Amygdala (tissue), 56 donors: Measurements from ENCODE around the gene NLRP1.

ENCODE experiments used
- DNase-seq, 56 donors: peaks; one replicate each; lab custom pipeline; 2025; lab: John Stamatoyannopoulos, UW

Gene NLRP1

DNA sequence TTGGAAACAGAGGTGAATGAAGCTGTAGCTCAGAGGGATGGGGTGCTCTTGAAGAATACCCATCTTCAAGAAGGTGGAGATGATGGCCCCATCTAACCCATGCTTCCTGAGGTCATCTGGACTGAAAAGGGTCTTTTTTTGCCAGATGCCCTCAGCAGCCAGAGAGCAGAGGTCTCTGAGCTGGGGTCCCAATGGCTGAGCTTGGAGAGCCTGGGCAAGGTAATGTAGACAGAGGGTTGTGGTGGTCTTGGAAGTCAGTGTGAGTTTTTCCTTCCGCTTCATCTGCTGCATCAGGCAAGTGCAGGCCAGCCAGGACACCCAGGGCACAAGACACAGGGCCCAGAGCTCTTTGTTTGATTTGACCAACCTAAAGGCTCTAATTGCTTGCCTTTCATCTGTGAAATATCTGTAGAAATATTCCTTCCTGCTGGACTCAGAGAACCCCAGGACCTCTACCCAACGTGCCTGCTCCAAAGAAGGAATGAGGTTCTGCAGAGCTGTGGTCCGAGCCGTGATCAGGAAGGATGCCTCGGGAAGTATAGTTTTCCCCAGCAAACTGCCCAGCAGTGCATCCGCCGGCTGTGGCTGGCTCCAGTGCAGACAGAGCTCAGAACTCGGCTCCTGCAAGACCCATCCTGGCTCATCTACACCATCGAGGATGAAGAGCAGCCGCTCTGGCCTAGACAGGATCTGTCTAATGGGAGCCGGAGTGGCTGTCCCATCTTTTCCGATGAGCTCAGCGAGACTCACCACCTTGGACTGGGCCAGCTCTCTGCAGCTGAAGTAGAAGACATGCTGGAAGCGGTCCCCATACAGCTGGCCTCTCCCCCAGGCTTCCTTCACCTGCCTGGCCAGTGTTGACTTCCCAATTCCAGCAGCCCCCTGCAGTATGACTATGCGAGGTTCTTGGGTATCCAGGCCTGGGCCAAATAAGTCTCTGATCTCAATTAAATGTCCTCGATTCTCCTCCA is 25.2 kb downstream of the NLRP1 start:
- no peak for DNase-seq

DNA sequence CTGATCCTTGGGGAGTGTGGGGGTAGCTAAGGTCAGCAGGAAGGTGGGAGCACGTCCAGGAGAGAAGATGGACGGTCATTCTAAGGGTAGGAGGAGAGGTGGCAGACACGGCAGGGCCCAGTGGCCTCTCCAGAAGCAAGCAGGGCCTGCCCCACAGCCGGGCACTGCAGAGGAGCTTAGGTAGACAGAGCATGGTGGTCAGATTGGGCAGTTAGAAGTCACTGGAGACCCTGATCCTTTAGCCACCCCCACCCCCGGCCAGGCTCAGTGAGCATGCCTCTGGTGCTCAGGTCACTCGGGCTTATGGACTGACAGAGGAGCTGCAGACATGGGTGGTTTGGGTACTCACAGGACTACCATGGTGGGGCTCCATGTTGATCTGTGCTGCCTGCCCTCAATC is 26.3 kb downstream of the NLRP1 start:
- no peak for DNase-seq

DNA sequence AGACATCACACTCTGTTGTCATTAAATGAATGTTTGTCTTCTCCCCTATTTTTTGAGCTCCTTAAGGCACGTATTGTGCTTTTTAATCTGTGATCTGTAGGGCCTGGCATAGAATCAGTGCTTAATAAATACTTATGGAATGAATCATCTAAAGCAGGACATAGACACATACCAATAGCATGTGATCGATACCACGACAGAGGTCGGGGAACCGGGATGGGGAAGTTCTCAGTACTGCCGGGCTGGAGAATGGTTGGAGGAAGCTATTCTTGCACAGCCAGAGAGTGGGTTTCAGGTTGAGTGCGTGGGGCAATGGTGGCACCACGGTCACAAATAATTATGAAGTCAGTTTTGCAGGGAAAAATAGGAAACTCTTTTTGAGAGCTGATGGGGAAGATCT is 26.8 kb downstream of the NLRP1 start:
- no peak for DNase-seq

DNA sequence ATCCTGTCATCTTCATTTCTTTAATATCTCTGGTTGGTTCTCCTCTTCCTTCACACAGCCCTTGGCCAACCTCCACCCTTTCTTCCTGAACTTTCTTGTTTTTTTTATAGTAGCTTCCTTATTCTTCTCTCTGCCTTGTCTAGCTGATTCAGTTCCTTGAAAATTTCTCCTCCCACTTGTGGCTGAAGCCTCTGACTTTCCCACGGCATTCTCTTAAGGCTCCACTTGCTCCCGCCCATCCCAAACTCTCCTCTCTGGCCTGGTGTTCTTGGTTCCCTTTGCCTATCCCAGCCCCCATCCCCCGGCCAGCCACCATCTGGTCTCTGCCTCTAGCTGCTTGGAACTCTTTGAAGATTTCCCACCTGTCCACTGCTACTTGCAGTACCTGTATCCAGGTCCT is 29.1 kb downstream of the NLRP1 start:
- no peak for DNase-seq

DNA sequence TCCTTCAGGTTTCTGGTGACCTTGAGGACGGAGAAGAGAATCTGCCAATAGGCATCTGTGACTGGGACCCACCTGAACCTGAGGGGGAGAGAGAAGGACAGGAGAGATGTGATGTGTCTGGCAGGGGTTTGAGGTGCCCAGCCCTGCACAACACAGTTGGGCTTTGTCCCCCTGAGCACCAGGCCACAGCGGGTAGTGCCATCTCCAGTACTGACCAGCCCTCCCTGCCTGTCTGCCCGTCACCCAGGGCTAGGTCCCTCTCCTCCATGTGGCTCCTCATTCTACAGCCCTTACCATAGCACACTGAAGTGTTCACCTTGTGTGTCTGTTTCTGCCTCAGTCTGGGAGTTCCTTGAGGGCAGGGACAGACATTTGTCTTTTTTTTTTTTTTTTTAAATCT is 30.8 kb downstream of the NLRP1 start:
- no peak for DNase-seq

DNA sequence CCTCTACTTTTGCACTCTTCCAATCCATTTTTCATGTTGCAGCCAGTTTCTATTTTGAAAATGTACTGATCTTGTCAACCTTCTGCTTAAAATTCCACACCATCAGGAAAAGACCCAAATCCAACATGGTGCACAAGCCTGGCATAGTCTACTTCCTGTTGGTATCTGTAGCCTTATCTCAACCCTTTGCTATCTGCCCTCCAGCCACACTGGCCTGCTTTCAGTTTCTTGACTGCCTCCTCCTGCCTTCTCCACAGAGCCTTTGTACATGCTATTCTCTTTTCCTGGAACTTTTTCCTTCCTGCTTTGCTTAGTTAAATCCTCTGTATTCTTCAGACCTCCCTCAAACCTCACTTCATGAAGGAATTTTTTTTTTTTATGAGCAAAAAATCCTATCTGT is 31.5 kb downstream of the NLRP1 start:
- no peak for DNase-seq

DNA sequence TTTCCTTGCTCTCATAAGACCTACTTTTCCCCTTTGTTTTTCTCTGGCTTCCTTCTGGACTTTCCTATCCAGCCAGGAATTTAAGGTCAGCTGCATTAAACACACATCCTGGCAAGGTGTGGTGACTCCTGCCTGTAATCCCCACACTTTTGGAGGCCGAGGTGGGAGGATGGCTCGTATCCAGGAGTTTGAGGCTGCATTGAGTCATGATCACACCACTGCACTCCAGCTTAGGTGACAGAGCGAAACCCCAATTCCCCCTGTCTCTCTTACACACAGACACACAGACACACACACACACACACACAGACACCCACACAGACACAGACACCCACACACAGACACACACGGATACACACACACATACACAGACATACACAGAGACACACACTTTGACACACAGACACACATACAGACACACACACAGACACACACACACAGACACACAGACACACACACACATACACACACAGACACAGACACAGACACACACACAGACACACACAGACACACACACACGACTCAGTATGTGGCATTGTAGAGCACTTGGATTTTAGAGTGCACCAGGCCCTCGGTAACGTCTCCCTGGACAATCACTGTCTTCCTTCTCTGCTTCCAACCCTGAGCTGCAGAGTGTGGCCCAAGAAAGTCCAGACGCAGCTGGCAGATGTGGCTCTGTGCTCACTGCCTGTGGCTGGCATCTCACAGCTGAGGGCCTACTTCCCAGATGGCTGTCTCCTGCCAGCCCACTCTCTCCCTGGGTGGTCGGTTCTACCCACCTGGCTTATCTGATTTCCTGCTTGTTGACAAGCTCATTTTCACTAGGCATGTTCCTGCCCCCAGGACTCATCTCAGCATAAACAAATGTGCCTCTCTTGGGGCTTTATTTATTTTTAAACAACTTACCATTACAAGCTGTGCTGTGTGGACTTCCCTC is 39.0 kb downstream of the NLRP1 start:
- no peak for DNase-seq

DNA sequence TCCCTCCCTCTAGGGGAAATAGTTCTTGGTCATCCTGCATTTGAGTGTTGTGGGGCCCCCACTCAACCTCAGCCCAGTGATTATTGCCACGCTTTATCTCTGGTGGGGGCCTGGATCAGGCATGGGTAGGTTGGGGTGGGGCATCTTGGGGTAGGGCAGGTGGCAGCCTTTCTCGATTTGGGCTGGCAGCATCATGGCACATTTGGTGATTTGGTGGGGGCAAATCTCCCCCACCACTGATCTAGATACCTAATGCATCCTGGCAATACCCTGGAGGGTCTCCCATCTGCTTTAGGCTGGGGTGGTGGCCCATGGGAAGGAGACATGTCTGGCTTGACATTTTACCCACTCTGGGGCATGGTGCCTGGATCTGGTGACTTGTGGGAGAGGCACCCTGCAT is 40.2 kb downstream of the NLRP1 start:
- DNase-seq: no peak

DNA sequence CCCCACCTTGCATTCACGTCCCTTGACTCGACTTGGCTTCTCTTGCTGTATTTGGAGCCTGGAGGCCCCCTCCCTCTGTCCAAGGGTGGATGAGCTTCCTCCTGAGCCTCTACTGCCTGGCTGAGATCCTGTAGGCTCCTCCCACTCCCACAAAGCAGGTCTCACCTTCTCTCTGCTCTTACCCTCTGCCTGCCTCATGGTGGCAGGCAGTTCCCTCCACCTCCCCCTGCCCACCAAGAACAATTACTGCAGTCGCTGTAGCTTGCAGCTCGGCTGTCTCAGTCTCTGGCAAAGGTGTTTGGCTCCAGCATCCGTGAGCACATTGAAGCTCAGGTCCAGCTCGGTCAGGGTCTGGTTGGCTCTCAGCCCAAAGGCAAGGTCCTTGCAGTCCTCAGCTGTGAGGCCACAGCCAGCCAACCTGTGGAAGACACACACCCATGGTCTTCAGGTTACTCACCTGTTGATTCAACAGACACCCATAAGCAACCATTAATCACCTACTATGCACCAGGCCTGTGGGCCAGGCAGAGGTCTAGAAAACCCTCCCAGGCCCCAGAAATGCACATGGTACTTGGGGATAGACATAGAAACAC is 42.6 kb downstream of the NLRP1 start:
- no peak for DNase-seq

DNA sequence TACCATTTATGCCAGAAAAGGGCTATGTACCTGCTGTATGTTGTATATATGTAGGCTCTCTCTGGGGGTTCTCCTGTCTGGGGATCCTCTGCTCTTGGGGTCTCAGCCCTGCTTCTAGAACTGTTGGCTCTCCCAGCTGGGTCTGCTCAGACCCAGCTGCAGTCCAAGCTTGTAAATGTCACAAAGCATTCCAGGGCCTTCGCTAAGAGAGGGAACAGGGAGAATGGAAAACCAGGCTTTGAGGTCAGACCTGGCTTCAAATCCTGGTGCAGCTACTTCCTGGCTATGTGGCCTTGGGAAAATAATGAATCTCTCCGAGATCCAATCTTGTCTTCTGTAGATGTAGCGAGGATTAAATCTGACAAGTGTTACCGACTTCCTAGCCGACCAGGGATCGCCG is 44.0 kb downstream of the NLRP1 start:
- no peak for DNase-seq

DNA sequence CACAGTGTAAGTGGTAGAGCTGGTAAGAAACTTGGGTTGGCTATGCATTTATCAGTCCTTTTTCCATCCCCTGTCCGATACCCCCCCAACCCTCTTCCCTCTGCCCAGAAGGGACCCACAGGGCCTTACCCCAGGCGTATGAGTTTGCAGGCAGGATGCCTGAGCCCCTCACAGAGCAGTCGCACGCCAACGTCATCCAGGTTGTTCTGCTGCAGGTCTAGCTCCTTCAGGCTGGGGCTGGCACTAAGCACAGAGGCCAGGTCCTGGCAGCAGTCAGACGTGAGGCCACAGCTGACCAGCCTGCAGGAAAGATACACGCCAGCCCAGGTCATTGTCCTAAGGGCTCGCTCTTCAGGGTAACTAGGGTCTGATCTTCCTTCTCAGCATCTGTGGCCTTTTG is 45.0 kb downstream of the NLRP1 start:
- no peak for DNase-seq

DNA sequence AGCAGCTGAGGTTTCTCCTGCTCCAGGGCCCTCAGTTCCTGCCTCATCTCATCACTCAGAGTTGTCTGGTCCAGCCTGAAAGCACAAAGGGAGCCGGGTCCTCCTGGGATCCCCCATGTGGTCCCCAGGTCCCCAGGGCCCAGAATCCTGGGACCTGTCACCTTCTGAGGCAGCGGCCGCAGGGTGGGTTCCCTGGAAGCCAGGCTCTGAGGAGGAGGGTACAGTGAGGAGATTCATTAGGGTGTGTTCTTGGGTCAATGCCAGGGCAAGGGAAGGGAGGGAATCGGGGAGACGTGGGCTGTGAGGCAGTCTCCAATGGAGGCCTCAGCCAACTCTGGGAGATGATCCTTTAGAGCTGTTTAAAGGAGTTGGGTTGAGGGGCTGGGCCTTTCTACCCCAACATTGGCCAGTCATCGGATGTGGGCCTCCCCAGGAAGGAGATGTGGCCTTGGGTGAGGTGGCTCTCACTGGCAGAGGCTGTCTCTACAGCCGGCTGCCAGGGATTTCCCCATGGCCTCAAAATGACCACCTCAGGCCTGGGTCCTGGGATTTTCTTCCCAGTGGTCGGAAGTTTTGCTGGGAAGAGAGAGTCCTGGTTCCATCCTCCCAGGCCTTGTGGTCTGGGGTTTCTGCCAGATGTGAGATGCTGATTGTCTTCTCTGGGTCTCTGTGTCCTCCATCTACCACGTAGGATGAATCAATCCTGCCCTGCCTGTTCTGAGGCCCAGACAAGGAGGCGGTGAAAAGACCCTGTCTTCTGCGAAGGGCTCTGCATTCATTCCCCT is 47.3 kb downstream of the NLRP1 start:
- DNase-seq: no peak

DNA sequence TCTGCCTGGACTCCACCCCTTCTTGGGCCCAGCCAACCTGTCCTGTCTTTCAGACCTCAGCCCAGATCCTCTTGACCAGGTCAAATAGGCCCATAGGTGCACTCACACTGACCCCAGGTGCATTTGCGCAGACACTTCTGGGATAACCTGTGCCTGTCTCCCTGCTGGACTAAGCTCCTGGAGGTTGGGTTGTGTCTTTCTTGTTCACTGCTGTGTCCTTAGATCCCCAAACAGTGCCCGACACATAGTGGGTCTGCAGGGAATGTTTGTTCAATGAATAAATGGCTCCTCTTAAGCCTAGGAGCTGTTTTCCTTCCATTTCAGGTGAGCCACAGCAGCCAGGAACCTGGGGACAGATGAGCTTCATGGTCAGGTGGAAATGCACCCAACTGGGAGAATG is 48.9 kb downstream of the NLRP1 start:
- DNase-seq: no peak

DNA sequence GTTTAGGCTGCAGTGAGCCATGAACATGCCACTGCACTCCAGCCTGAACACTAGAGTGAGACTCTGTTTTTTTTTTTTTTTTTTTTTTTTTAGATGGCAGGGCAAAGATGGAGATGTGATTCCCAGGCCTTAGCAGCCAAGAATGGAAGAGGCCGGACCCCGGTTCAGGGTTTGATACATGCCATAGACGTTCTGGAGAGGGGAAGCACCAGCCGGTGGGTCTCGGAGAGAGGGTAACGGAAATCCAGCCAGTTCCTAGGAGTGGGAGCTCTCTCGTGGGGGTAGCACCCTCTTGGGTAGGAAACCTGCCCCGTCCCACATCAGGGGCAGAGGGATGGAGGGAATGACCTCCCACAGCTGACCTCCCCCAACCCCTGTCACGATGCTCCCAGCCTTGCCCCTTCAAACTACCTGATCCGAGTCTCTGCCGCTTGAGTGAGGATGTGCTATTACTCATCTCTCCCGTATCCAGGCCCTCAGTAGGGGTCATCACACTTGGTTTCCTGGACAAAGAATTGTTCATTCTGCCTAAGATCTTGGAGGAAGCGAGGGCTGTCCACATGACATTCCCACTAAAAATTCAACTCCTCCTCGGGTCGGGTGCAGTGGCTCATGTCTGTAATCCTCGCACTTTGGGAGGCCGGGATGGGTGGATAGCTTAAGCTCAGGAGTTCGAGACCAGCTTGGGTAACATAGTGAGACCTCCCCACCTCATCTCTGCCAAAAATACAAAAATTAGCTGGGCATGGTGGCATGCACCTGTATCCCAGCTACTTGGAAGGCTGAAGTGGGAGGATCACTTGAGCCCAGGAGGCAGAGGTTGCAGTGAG is 50.6 kb downstream of the NLRP1 start:
- DNase-seq: no peak

DNA sequence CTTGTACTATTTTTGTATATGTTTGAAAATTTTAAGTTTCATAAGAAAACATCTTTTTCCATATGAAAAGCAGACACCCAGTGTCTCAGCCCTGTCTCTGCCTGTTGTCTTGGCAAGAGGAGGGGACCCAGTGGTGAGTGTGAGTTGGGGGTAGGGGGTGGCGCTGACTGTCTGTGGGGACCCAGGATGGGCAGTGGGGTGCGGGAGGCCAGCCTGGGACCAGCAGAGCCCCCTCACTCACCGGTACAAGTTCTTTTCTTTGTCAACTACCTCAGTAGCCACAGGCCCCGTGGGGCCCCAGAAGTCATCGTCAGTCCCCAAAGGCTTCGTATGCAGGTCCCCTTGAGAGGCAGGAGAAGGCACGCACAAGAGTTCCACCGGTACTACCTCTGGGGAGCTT is 51.7 kb downstream of the NLRP1 start:
- no peak for DNase-seq

DNA sequence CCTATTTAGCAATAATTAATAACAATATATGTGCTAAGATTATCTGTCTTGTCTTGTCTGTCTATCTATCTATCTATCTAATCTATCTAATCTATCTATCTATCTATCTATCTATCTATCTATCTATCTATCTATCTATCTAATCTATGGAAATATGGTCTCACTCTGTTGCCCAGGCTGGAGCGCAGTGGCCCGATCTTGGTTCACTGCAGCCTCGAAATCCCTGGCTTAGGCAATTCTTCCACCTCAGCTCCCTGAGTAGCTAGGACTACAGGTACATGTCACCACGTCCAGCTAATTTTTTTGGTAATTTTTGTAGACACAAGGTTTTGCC is 53.3 kb downstream of the NLRP1 start:
- no peak for DNase-seq

DNA sequence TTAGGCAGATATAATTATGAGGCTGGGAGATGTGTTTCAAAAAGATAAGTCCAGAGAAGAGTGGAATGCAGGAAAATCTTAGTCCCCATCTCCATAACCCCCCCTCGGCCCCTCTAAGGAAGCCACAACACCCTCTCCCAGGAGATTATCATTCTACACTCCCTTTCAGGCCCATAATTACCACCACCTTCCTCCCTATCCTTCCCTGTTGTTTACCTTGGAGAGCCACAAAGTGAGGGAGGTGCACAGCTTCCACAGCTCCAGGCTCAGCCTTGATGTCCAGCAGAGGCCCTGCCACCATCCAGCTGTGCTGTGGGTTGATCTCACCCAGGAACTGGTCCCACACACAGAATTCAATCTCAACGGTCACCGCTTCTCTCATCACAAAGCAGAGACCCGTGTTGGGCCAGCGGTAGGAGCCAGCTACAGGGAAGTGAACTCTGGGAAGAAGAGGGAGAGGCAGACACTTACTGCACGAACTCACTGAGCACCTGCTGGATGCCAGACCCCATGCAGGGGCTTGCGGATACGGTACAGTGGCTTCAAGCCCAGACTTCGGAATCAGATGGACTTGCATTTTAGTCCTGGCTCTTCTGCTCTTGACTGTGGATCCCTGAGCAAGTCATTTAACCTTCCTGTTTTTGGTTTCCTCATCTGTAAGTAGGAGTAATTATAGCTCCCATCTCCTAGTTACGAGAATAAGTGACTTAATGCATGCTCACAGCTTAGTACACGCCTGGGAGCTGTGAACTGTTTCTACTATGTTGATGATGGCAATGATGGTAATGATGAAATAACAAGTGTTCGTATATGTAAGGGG is 53.8 kb downstream of the NLRP1 start:
- DNase-seq: no peak

DNA sequence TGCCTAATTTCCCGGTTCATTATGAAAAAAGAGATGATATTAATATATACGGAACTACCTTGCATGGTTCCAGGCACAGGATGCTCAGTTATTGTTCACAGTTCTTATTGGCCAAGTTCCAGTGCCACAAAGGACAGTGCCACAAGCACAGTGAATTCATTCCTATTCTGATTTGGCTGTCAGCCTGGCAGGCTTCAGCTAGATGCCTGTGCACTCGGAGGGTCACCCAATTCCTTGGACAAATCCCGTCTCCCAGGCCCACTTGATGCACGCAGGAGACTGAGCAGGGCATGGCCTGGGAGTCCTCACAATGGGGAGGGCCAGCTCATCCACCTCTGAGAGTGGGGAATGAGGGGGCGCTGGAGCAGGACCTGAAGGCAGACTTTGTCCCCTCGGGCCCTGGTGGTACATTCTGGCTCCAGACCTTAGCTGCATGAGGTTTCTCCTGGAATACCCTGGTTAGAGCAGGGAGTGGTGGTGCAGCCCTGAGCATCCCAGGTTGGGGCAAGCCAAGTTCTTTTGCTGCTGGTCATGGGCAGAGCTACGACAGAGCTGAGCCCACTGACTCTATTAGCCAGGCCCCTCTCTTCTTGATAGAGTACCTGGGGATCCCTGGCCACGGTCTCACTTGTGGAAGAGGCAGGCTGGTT is 56.6 kb downstream of the NLRP1 start:
- DNase-seq: peak in 1 of 56 donors; percentile 30
